SK-N-SH (cell line): Measurements from ENCODE around the gene EXOC6. TPM values are rescaled to one million over a fixed set of nuclear protein-coding genes. Genes with fewer than 3 reads are reported as not detected.

Experiments
- CTCF ChIA-PET: fragments of 300-600, 350-600 bp; formaldehyde crosslinking; extraction: SDS; loops from one replicate; lab custom pipeline; 2021; lab: Yijun Ruan, JAX
- POLR2A ChIA-PET: fragments of 350-600 bp; sonication (Branson Sonifier 250); formaldehyde crosslinking; extraction: SDS; loops from one replicate; lab custom pipeline; 2020; ENCODE audit warnings: antibody characterized with exemption, inconsistent platforms; lab: Yijun Ruan, JAX
- DNase-seq: peaks from one replicate; pipeline ENCODE4 v3.0.0; 2012
- H2AFZ ChIP-seq: fragments of 200-600 bp; sonication (generic); 2 replicates; pipeline ENCODE4 v1.8.1; 2016; ENCODE audit warnings: antibody characterized with exemption, mild to moderate bottlenecking, low read depth
- H3F3A ChIP-seq: fragments of 200-600 bp; sonication (generic); replicated peaks from 2 replicates; pipeline ENCODE3; 2016; ENCODE audit warnings: antibody characterized with exemption, mild to moderate bottlenecking; ENCODE audit not compliant: insufficient read depth
- H3K27ac ChIP-seq, 2 experiments: fragments of 200-500 bp in 1 of 2; fragments of 200-600 bp in 1 of 2; sonication (Bioruptor generic) in 1 of 2; sonication (generic), shearing (Covaris generic) in 1 of 2; 2 replicates each; pipeline versions ENCODE4 v1.5.1 to v1.6.1; 2014 to 2016; ENCODE audit warnings: low read depth in 2 of 2, inconsistent platforms in 1 of 2, low read length in 1 of 2, mild to moderate bottlenecking in 1 of 2, mixed read lengths in 1 of 2
- H3K27me3 ChIP-seq: fragments of 200-600 bp; sonication (generic), shearing (Covaris generic); 2 replicates; pipeline ENCODE4 v1.6.1; 2016; ENCODE audit warnings: mixed run types; ENCODE audit not compliant: insufficient read depth
- H3K36me3 ChIP-seq, 2 experiments: fragments of 200-500 bp in 1 of 2; fragments of 200-600 bp in 1 of 2; sonication (Bioruptor generic) in 1 of 2; sonication (generic) in 1 of 2; replicated peaks in 1 of 2; 2 replicates each; pipeline versions ENCODE3 to v1.5.1; 2014 to 2016; ENCODE audit warnings: low read length in 1 of 2, mild to moderate bottlenecking in 1 of 2; ENCODE audit not compliant: insufficient read depth in 2 of 2, control insufficient read depth in 1 of 2
- H3K4me1 ChIP-seq, 2 experiments: fragments of 200-500 bp in 1 of 2; fragments of 200-600 bp in 1 of 2; sonication (Bioruptor generic) in 1 of 2; sonication (generic), shearing (Covaris generic) in 1 of 2; 2 replicates each; pipeline versions ENCODE4 v1.5.1 to v1.6.1; 2014 to 2016; ENCODE audit warnings: low read depth in 1 of 2, low read length in 1 of 2, mixed run types in 1 of 2; ENCODE audit not compliant: insufficient read depth in 2 of 2, control insufficient read depth in 1 of 2
- H3K4me2 ChIP-seq: fragments of 200-600 bp; sonication (generic), shearing (Covaris generic); 2 replicates; pipeline ENCODE4 v1.6.1; 2017; ENCODE audit warnings: mixed run types
- H3K4me3 ChIP-seq, 2 experiments: fragments of 200-500 bp in 1 of 2; fragments of 200-600 bp in 1 of 2; sonication (Bioruptor generic) in 1 of 2; sonication (generic), shearing (Covaris generic) in 1 of 2; 2 replicates each; pipeline versions ENCODE4 v1.5.1 to v1.8.1; 2014 to 2016; ENCODE audit warnings: low read depth in 2 of 2, inconsistent platforms in 1 of 2, low read length in 1 of 2, mild to moderate bottlenecking in 1 of 2, mixed read lengths in 1 of 2, moderate library complexity in 1 of 2
- H3K79me2 ChIP-seq: fragments of 200-600 bp; sonication (generic); 2 replicates; pipeline ENCODE4 v1.8.1; 2017; ENCODE audit warnings: mild to moderate bottlenecking; ENCODE audit not compliant: insufficient read depth
- H3K9ac ChIP-seq: fragments of 200-600 bp; sonication (generic); 2 replicates; pipeline ENCODE4 v1.6.1; 2017; ENCODE audit warnings: mixed run types
- H3K9me2 ChIP-seq: fragments of 200-600 bp; sonication (generic); 2 replicates; pipeline ENCODE4 v1.6.1; 2017; ENCODE audit warnings: mixed run types
- H3K9me3 ChIP-seq: fragments of 200-600 bp; sonication (generic); 2 replicates; pipeline ENCODE4 v1.6.1; 2017; ENCODE audit warnings: mixed run types, mild to moderate bottlenecking, moderate library complexity
- H4K20me1 ChIP-seq: fragments of 200-600 bp; sonication (generic); 2 replicates; pipeline ENCODE4 v1.6.1; 2017; ENCODE audit warnings: mild to moderate bottlenecking, mixed run types; ENCODE audit not compliant: insufficient read depth
- CHD2 ChIP-seq: fragments of 150-350 bp; IDR thresholded peaks from 2 replicates; pipeline ENCODE4 v1.6.1; 2018; ENCODE audit warnings: low read length; ENCODE audit not compliant: partially characterized antibody
- ELF1 ChIP-seq: IDR thresholded peaks from 2 replicates; pipeline ENCODE4 v1.4.0; 2012
- EP300 ChIP-seq, 2 experiments: IDR thresholded peaks; 2 replicates each; pipeline versions ENCODE4 v1.4.0 to v1.6.1; 2012; ENCODE audit warnings: borderline replicate concordance in 1 of 2, low read depth in 1 of 2, low read length in 1 of 2
- EZH2phosphoT487 ChIP-seq: fragments of 200-600 bp; sonication (generic); IDR thresholded peaks from 2 replicates; pipeline ENCODE4 v1.6.1; 2017; ENCODE audit warnings: low read depth, mixed run types, mild to moderate bottlenecking, antibody characterized with exemption, moderate library complexity, borderline replicate concordance
- FOSL2 ChIP-seq: IDR thresholded peaks from 2 replicates; pipeline ENCODE4 v1.4.0; 2012; ENCODE audit warnings: low read depth, mild to moderate bottlenecking, moderate library complexity, borderline replicate concordance
- FOXJ3 ChIP-seq: sonication (generic); formaldehyde crosslinking; IDR thresholded peaks from 2 replicates; pipeline ENCODE4 v1.5.1; 2020; ENCODE audit warnings: mild to moderate bottlenecking, missing genetic modification reagents
- GABPA ChIP-seq: IDR thresholded peaks from 2 replicates; pipeline ENCODE4 v1.4.0; 2012; ENCODE audit warnings: low read depth, mild to moderate bottlenecking
- MAX ChIP-seq: IDR thresholded peaks from 2 replicates; pipeline ENCODE4 v1.4.0; 2012; ENCODE audit warnings: low read depth
- MXI1 ChIP-seq: IDR thresholded peaks from 2 replicates; pipeline ENCODE4 v1.6.1; 2012; ENCODE audit warnings: mild to moderate bottlenecking, low read depth, low read length, improper control_type of control experiment
- NFIC ChIP-seq: IDR thresholded peaks from 2 replicates; pipeline ENCODE4 v1.4.0; 2012; ENCODE audit warnings: borderline replicate concordance
- POLR2AphosphoS5 ChIP-seq: IDR thresholded peaks from 2 replicates; pipeline ENCODE4 v1.6.1; 2012; ENCODE audit warnings: low read depth, low read length
- SIN3A ChIP-seq: IDR thresholded peaks from 2 replicates; pipeline ENCODE4 v1.6.1; 2012; ENCODE audit warnings: low read depth, mild to moderate bottlenecking, low read length, moderate library complexity, borderline replicate concordance
- SMC3 ChIP-seq: IDR thresholded peaks from 2 replicates; pipeline ENCODE4 v1.6.1; 2012; ENCODE audit warnings: low read depth, low read length, improper control_type of control experiment
- TAF1 ChIP-seq: IDR thresholded peaks from 2 replicates; pipeline ENCODE4 v1.6.1; 2012; ENCODE audit warnings: low read depth, mild to moderate bottlenecking, low read length, moderate library complexity, borderline replicate concordance
- TEAD4 ChIP-seq: IDR thresholded peaks from 2 replicates; pipeline ENCODE4 v1.4.0; 2012; ENCODE audit warnings: mild to moderate bottlenecking, borderline replicate concordance; ENCODE audit not compliant: insufficient read depth
- USF2 ChIP-seq: fragments of 150-350 bp; IDR thresholded peaks from 2 replicates; pipeline ENCODE4 v1.6.1; 2017; ENCODE audit warnings: antibody characterized with exemption, low read length, low read depth, borderline replicate concordance
- WGBS: methylation state at CpG from one replicate; pipeline ENCODE4 v1.1.6; 2017; ENCODE audit warnings: low lambda C conversion rate; 5-methylcytosine and 5-hydroxymethylcytosine counted together
- polyA plus RNA-seq, 3 experiments: library from polyadenylated mRNA; depleted of rRNA; stranded (reverse); fragments of >200 nt; gene quantifications; 2 replicates each; pipeline ENCODE4 v1.2.3, GENCODE V29; 2012
- TF ChIP-seq, protein P1 (sequence below): fragments of 200-600 bp; sonication (generic); IDR thresholded peaks from 2 replicates; pipeline ENCODE4 v1.6.1; 2017; ENCODE audit warnings: antibody characterized with exemption, mild to moderate bottlenecking, moderate library complexity
- TF ChIP-seq, protein P2 (sequence below): IDR thresholded peaks from 2 replicates; pipeline ENCODE4 v1.4.0; 2012; ENCODE audit warnings: low read depth, borderline replicate concordance

EXOC6 gene
- polyA plus RNA-seq, 1 of the 3 experiments (the other 2 are of a cell fraction) = 2.3 TPM

GRCh38 chr10:93069245-93069561 is 220.9 kb downstream of the EXOC6 start (continued):
- TF ChIP-seq, protein P1, sequence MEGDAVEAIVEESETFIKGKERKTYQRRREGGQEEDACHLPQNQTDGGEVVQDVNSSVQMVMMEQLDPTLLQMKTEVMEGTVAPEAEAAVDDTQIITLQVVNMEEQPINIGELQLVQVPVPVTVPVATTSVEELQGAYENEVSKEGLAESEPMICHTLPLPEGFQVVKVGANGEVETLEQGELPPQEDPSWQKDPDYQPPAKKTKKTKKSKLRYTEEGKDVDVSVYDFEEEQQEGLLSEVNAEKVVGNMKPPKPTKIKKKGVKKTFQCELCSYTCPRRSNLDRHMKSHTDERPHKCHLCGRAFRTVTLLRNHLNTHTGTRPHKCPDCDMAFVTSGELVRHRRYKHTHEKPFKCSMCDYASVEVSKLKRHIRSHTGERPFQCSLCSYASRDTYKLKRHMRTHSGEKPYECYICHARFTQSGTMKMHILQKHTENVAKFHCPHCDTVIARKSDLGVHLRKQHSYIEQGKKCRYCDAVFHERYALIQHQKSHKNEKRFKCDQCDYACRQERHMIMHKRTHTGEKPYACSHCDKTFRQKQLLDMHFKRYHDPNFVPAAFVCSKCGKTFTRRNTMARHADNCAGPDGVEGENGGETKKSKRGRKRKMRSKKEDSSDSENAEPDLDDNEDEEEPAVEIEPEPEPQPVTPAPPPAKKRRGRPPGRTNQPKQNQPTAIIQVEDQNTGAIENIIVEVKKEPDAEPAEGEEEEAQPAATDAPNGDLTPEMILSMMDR = no peak
- TF ChIP-seq MXI1 (no peak), SIN3A (no peak), ELF1 (no peak)

DNA sequence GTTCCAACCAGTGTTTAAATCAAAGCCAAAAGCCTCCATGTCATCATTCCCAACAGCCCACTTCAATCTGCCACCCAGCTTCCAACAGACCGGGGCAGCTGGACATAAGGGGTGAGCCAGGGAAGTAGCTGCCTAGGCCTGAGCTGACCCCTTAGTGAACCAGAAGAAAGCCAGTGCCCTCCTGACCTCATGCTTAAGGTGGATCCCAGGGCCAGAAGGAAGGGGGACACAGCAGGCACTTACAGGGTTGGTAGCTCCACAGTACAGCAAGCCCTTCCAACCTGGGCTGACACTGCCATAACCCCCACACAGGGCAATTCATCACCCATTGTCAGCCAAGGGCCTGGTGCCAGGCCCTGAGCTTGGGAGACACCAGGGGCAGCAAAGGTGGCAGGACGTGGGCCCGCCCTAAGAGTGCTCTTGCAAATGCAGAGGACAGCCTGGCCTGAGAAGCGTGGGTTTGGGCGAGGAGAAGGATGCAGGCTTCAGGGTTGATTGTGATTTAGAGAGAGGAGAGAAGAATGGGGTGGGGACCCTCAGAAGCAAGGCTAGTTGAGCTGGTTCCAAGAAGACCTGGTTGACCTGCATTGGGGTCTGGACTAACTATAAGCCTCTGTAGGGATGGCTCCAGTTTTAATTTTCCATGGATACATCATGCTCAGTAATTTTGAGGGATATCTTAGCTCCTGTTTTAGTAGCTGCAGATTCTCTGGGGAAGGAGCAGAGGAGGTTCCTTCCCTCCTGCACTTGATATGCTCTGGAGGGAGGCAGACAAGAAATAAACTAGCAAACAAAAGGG is 222.3 kb downstream of the EXOC6 start:
- POLR2A ChIA-PET = no interaction called here
- Histone ChIP-seq H3K9me3 (no peaks in the 10 kb centered on the region), H3K79me2 (no peaks in the 10 kb centered on the region), H3K27me3 (peaks cover 69% of the 10 kb centered on the region), H3K36me3 (no peaks in the 10 kb centered on the region)
- no peak for DNase-seq
- TF ChIP-seq CHD2 (no peak), EZH2phosphoT487 (no peak), EP300 (IDR thresholded peaks at IDR 0.05; ENCODE audit: borderline replicate concordance in 1 of 2, low read depth in 1 of 2, low read length in 1 of 2) (no peak), ELF1 (no peak), MAX (no peak), FOSL2 (no peak), FOXJ3 (CRISPR knock-in tag) (no peak), SMC3 (no peak), NFIC (no peak), USF2 (no peak), POLR2AphosphoS5 (no peak), TEAD4 (no peak), GABPA (no peak), TAF1 (no peak)
- TF ChIP-seq, protein P1 = no peak
- TF ChIP-seq, protein P2, sequence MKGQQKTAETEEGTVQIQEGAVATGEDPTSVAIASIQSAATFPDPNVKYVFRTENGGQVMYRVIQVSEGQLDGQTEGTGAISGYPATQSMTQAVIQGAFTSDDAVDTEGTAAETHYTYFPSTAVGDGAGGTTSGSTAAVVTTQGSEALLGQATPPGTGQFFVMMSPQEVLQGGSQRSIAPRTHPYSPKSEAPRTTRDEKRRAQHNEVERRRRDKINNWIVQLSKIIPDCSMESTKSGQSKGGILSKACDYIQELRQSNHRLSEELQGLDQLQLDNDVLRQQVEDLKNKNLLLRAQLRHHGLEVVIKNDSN = no peak
- TF ChIP-seq, all 33 proteins: peak for 0
- Histone ChIP-seq H3K4me2 (no peak overlapping the region), H4K20me1 (no peaks in the 10 kb centered on the region), H3K4me3 (no peak overlapping the region), H3K9me2 (no peaks in the 10 kb centered on the region), H2AFZ (no peak overlapping the region), H3K4me1 (peaks cover 0 to 44% of the 10 kb centered on the region in 2 experiments; a peak in 1 of 4 replicates), H3K27ac (no peak overlapping the region), H3K9ac (no peak overlapping the region), H3F3A (no peaks in the 10 kb centered on the region)
- CTCF ChIA-PET = interaction anchor here (0.9 to 2.9 kb wide), 5 partner anchors 8 to 287 kb away, joined by 3 to 21 read pairs (median 5); no protein-coding TSS in a partner anchor
- 67% methylated on average over 4 of the region's 5 CpGs for WGBS
